DND-41 (cell line): Measurements from ENCODE around the gene PHF2.

Experiments used
- ATAC-seq: fragments of 200-7000 bp; cut with Tn5 transposase; 3 replicates; pipeline ENCODE4 v1.9.1; 2021; ENCODE audit warnings: low read depth; ENCODE audit not compliant: insufficient read depth
- DNase-seq: peaks from one replicate; pipeline ENCODE4 v3.0.0-alpha.2; 2020
- H2AFZ ChIP-seq: 2 replicates; pipeline ENCODE4 v1.6.0; 2012; ENCODE audit warnings: low read depth, low read length
- H3K27ac ChIP-seq: 2 replicates; pipeline ENCODE4 v1.5.1; 2012; ENCODE audit warnings: low read length, inconsistent platforms
- H3K27me3 ChIP-seq: fragments of 200-600 bp; sonication (generic); 2 replicates; pipeline ENCODE4 v1.6.0; 2012; ENCODE audit warnings: low read length, mild to moderate bottlenecking, inconsistent platforms; ENCODE audit not compliant: insufficient read depth, poor library complexity
- H3K36me3 ChIP-seq: 2 replicates; pipeline ENCODE4 v1.5.1; 2012; ENCODE audit warnings: low read length, inconsistent platforms; ENCODE audit not compliant: insufficient read depth
- H3K4me1 ChIP-seq: 2 replicates; pipeline ENCODE4 v1.5.1; 2012; ENCODE audit warnings: mild to moderate bottlenecking, low read length; ENCODE audit not compliant: insufficient read depth
- H3K4me2 ChIP-seq: 2 replicates; pipeline ENCODE4 v1.6.0; 2012; ENCODE audit warnings: mild to moderate bottlenecking, moderate library complexity, low read length, inconsistent platforms; ENCODE audit not compliant: insufficient read depth
- H3K4me3 ChIP-seq, 2 experiments: fragments of 200-600 bp in 1 of 2; shearing (Covaris generic) in 1 of 2; 2 replicates each; pipeline ENCODE4 v1.5.1; 2012 to 2016; ENCODE audit warnings: inconsistent platforms in 2 of 2, low read length in 2 of 2, mild to moderate bottlenecking in 2 of 2, low read depth in 1 of 2, moderate library complexity in 1 of 2
- H3K79me2 ChIP-seq: 2 replicates; pipeline ENCODE4 v1.6.0; 2012; ENCODE audit warnings: low read length, inconsistent platforms; ENCODE audit not compliant: insufficient read depth
- H3K9ac ChIP-seq: 2 replicates; pipeline ENCODE4 v1.6.0; 2012; ENCODE audit warnings: low read depth, mild to moderate bottlenecking, inconsistent platforms, low read length, moderate library complexity
- H3K9me3 ChIP-seq: 2 replicates; pipeline ENCODE4 v1.5.1; 2012; ENCODE audit warnings: low read length, moderate library complexity, mild to moderate bottlenecking, inconsistent platforms; ENCODE audit not compliant: insufficient read depth, severe bottlenecking
- H4K20me1 ChIP-seq: 2 replicates; pipeline ENCODE4 v1.6.0; 2012; ENCODE audit warnings: low read length; ENCODE audit not compliant: insufficient read depth
- CTCF ChIP-seq: IDR thresholded peaks from 2 replicates; pipeline ENCODE4 v1.5.1; 2012; ENCODE audit warnings: borderline replicate concordance, low read length, moderate library complexity, mild to moderate bottlenecking; ENCODE audit not compliant: poor library complexity, severe bottlenecking; ENCODE audit errors: extremely low read depth
- EZH2 ChIP-seq: IDR thresholded peaks from 3 replicates; pipeline ENCODE4 v1.6.1; 2012; ENCODE audit warnings: borderline replicate concordance, low read depth, mild to moderate bottlenecking, moderate library complexity, low read length, inconsistent platforms; ENCODE audit not compliant: severe bottlenecking

Gene PHF2

GRCh38 chr9:93574091-93574899 lies 2.1 kb upstream of the PHF2 start:
- Histone ChIP-seq H3K79me2 (peaks cover 44% of the 10 kb centered on the region), H3K27ac (no peak overlapping the region), H3K36me3 (no peaks in the 10 kb centered on the region), H3K9me3 (peaks cover 4% of the 10 kb centered on the region), H3K9ac (no peak overlapping the region), H3K4me3 (no peak overlapping the region), H3K27me3 (no peaks in the 10 kb centered on the region), H3K4me2 (peak overlapping the region; percentile 79), H2AFZ (no peak overlapping the region), H3K4me1 (peaks cover 31% of the 10 kb centered on the region), H4K20me1 (peaks cover 8% of the 10 kb centered on the region; the same call in 1 of the 2 replicates)
- DNase-seq (no peak), ATAC-seq (no peak)
- TF ChIP-seq CTCF, result no peak
- TF ChIP-seq EZH2, result no peak

DNA sequence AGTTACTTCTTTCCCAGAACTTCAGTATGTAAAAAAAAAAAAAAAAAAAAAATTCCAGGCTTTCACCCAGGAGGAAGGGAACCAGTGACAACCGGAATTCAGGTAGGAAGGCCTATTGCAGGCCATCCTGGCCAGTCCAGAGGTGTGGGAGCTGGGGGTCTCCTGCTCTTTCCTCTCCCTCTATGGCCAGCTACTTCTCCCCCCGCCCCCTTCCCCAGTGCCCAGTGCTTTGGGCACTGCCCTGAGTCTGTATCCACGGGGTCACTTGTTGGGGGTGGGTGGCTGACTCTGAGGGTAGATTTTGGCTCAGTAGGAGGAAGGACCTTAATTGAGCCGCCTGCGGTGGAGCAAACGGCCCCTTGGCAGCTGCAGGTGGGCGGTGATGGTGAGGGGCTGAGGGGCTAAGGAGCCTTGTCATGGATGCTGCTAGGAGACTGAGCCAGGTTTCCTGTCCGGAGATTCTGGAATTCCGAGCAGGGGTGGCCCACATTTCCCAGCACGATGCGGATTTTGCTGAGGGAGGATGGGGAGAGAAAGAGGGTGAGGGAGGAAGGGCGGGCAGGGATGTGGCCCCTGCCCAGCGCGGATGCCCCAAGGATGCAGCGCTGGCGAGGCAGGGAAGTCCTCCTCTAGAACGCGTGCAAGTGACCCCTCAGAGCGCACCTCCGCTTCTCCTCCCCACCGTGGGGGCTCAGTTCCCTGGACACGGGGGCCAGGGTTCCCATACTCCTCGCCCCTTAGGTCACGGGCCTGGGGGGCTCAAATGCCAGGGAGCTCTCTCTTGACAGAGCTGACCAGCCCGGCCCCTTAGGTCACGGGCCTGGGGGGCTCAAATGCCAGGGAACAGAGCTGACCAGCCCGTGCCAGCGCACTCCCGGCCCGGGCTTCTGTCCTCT lies 1.2 kb upstream of the PHF2 start:
- Histone ChIP-seq H3K36me3 (no peaks in the 10 kb centered on the region), H3K4me3 (peak overlapping the region; percentile 55 to 83; a peak in 3 of 4 replicates), H3K79me2 (peaks cover 52% of the 10 kb centered on the region), H3K4me2 (peak overlapping the region; percentile 79), H3K9ac (peak overlapping the region; percentile 77), H3K27me3 (no peaks in the 10 kb centered on the region), H4K20me1 (peaks cover 14% of the 10 kb centered on the region), H3K4me1 (peaks cover 38% of the 10 kb centered on the region), H2AFZ (peak overlapping the region; percentile 81), H3K9me3 (peaks cover 4% of the 10 kb centered on the region), H3K27ac (peak overlapping the region; percentile 88)
- ATAC-seq, result no peak
- TF ChIP-seq EZH2, result no peak
- TF ChIP-seq CTCF, result no peak
- DNase-seq, result no peak

DNA sequence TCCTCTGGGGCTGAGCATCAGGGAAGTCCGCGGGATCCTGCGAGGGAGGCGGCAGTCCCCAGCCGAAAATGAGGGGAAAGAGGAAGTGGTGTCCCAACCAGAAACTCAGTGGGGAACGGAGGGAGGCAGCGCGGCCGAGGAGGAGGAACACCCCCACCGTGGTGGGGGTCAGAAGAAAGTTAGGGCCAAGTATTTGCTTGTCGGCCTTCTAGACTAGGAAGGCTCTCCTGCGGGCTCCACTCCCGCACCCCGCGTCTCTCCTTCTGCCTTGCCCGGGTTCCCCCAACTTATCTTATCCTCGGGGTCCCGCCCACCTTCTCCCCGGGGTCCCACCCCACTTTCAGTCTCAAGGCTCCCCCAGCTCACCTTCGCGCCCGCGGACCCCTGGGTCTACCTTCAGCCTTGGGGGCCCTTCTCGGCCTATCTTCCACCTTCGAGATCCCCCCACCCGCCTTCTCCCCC lies 557 bp upstream of the PHF2 start:
- ATAC-seq (peak; percentile 64), DNase-seq (peak; percentile 64)
- Histone ChIP-seq H3K79me2 (peaks cover 59% of the 10 kb centered on the region), H3K4me3 (peak overlapping the region; percentile 55 to 83; a peak in 3 of 4 replicates), H4K20me1 (peaks cover 21% of the 10 kb centered on the region), H3K36me3 (no peaks in the 10 kb centered on the region), H3K4me2 (peak overlapping the region; percentile 79), H3K27me3 (no peaks in the 10 kb centered on the region), H3K4me1 (peaks cover 40% of the 10 kb centered on the region), H2AFZ (peak overlapping the region; percentile 81), H3K27ac (peak overlapping the region; percentile 88), H3K9me3 (peaks cover 3% of the 10 kb centered on the region), H3K9ac (peak overlapping the region; percentile 77)
- TF ChIP-seq EZH2 (no peak), CTCF (no peak)
